Measurements from ENCODE around the gene C19orf67. TPM values are rescaled to one million over a fixed set of nuclear protein-coding genes. Genes with fewer than 3 reads are reported as not detected.

Gene C19orf67
- total RNA-seq, 1 experiment from 2014 or later = 0.39 TPM

GRCh38 chr19:14114854-14115253 is 29.3 kb upstream of the C19orf67 start:
- Histone ChIP-seq H2AK5ac (ENCODE audit: insufficient read length, low read length) (no peak overlapping the region), H3K18ac (ENCODE audit: insufficient read length, low read depth, low read length) (no peak overlapping the region), H3K9me3 (ENCODE audit: control insufficient read depth, low read depth, low read length) (no peaks in the 10 kb centered on the region), H3K14ac (ENCODE audit: insufficient read depth, low read length) (no peak overlapping the region), H2BK20ac (ENCODE audit: low read depth, low read length, poor library complexity, severe bottlenecking) (no peak overlapping the region), H3K23ac (ENCODE audit: insufficient read length, low read depth, low read length) (no peak overlapping the region), H4K20me1 (ENCODE audit: control insufficient read depth, insufficient read depth, insufficient read length) (no peaks in the 10 kb centered on the region), H3T11ph (ENCODE audit: low read length) (no peak overlapping the region), H2BK5ac (ENCODE audit: insufficient read length, low read length) (no peak overlapping the region), H4K8ac (replicated peaks; ENCODE audit: insufficient read length, low read depth, low read length) (no peak overlapping the region), H3K56ac (ENCODE audit: insufficient read length, low read depth, low read length) (no peak overlapping the region), H3K9ac (ENCODE audit: extremely low read depth, insufficient read length, low read length) (no peak overlapping the region), H3K79me1 (ENCODE audit: insufficient read depth, low read depth, low read length, poor library complexity, severe bottlenecking) (no peaks in the 10 kb centered on the region), H2BK12ac (ENCODE audit: insufficient read length, low read depth, low read length) (no peak overlapping the region), H2BK120ac (ENCODE audit: low read depth, low read length, poor library complexity, severe bottlenecking) (no peak overlapping the region), H2AFZ (ENCODE audit: low read length) (no peak overlapping the region), H3K23me2 (ENCODE audit: insufficient read length, low read depth, low read length, poor library complexity, severe bottlenecking) (peaks cover 16% of the 10 kb centered on the region), H3K4me2 (ENCODE audit: insufficient read depth, insufficient read length, low read length) (no peak overlapping the region), H3K4me1 (ENCODE audit: insufficient read depth, low read length) (peaks cover 9% of the 10 kb centered on the region; the same call in 1 of the 2 replicates), H2BK15ac (ENCODE audit: low read depth, low read length) (no peak overlapping the region), H4K91ac (ENCODE audit: insufficient read length, low read depth, low read length) (no peak overlapping the region), H3K79me2 (ENCODE audit: insufficient read depth, low read length) (peaks cover 2% of the 10 kb centered on the region; the same call in 1 of the 2 replicates), H3K4ac (ENCODE audit: low read depth, low read length) (no peak overlapping the region), H4K5ac (ENCODE audit: insufficient read length, low read depth, low read length) (no peak overlapping the region), H3K27me3 (ENCODE audit: insufficient read depth, low read length) (no peaks in the 10 kb centered on the region; the same call in 1 of the 2 replicates), H3K27ac (ENCODE audit: insufficient read length, low read depth, low read length) (no peak overlapping the region)
- peak overlapping the region in 1 of 2 experiments; percentile 60; a peak in 2 of 5 replicates for H3K4me3 Mint-ChIP-seq
- no CpG with 5 or more reads among the region's 9 CpGs for WGBS (ENCODE audit: extremely low coverage, insufficient read length, low lambda C conversion rate)
- peaks cover 2% of the 10 kb centered on the region; the same call in 1 of the 2 replicates for H3K27me3 Mint-ChIP-seq (ENCODE audit: low read depth)
- TF ChIP-seq CTCF (conservative IDR thresholded peaks at IDR 0.05) = peak; percentile 77
- peaks cover 0 to 2% (median 1%) of the 10 kb centered on the region in 3 experiments; a peak in 5 of 7 replicates for H3K36me3 Mint-ChIP-seq (ENCODE audit: insufficient read depth in 1 of 3, low read depth in 3 of 3)
- no peak overlapping the region for H3K27ac Mint-ChIP-seq
- H3K9me3 Mint-ChIP-seq = no peaks in the 10 kb centered on the region
- H3K4me1 Mint-ChIP-seq = peaks cover 40 to 44% of the 10 kb centered on the region in 2 experiments
- peak; percentile 67 for DNase-seq

Data from H9 (cell line).